AG10803 (cell line): ENCODE results near the gene ABCA7.
"Not testable (repeated sequence)": the region's sequence is repeated elsewhere in the genome, so short reads cannot be mapped to it uniquely, and the experiment has no call there.

Source experiments
- DNase-seq: peaks from one replicate; pipeline ENCODE4 v3.0.0; 2010; ENCODE audit warnings: low read depth
- H3K4me3 ChIP-seq: 2 replicates; pipeline ENCODE4 v1.5.1; 2011; ENCODE audit warnings: mild to moderate bottlenecking, low read length, control low read depth
- CTCF ChIP-seq: conservative IDR thresholded peaks from 2 replicates; pipeline ENCODE4 v1.5.1; 2011; ENCODE audit warnings: mild to moderate bottlenecking, low read length, control low read depth, inconsistent platforms

Gene ABCA7

GRCh38 chr19:1112268-1113029 lies 72.5 kb downstream of the ABCA7 start:
- no peak for DNase-seq
- TF ChIP-seq CTCF = no peak
- H3K4me3 ChIP-seq = no peak overlapping the region

GRCh38 chr19:1113030-1113985 lies 73.4 kb downstream of the ABCA7 start:
- DNase-seq = peak; percentile 92
- no peak overlapping the region for H3K4me3 ChIP-seq
- TF ChIP-seq CTCF = peak; percentile 61

GRCh38 chr19:1113986-1114483 lies 74.1 kb downstream of the ABCA7 start:
- no peak overlapping the region for H3K4me3 ChIP-seq
- TF ChIP-seq CTCF = no peak
- DNase-seq = no peak

- not testable (repeated sequence) for DNase-seq, H3K4me3 ChIP-seq
Measured at GRCh38 chr19:1114728-1115127, 74.8 kb downstream of the ABCA7 start.
